Prostate gland (tissue), 2 donors: Measurements from ENCODE around the gene RETREG3.

Experiments used
- POLR2A ChIP-seq: fragments of 450-650 bp; IDR thresholded peaks from one replicate; pipeline ENCODE4 v1.6.1; 2016; ENCODE audit warnings: antibody characterized with exemption, mild to moderate bottlenecking
- POLR2AphosphoS5 ChIP-seq: sonication (generic); formaldehyde crosslinking; IDR thresholded peaks from one replicate; pipeline ENCODE4 v1.6.1; 2017; ENCODE audit warnings: antibody characterized with exemption
- TF ChIP-seq, protein P1 (sequence below), 4 experiments: fragments of 200-600 bp in 2 of 4; fragments of 450-650 bp in 2 of 4; sonication (generic) in 2 of 4; IDR thresholded peaks; 1 replicate in 3 of 4; 2 replicates in 1 of 4; pipeline ENCODE4 v1.5.1; 2016 to 2019; ENCODE audit warnings: antibody characterized with exemption in 4 of 4, mild to moderate bottlenecking in 2 of 4, moderate library complexity in 2 of 4

DNA sequence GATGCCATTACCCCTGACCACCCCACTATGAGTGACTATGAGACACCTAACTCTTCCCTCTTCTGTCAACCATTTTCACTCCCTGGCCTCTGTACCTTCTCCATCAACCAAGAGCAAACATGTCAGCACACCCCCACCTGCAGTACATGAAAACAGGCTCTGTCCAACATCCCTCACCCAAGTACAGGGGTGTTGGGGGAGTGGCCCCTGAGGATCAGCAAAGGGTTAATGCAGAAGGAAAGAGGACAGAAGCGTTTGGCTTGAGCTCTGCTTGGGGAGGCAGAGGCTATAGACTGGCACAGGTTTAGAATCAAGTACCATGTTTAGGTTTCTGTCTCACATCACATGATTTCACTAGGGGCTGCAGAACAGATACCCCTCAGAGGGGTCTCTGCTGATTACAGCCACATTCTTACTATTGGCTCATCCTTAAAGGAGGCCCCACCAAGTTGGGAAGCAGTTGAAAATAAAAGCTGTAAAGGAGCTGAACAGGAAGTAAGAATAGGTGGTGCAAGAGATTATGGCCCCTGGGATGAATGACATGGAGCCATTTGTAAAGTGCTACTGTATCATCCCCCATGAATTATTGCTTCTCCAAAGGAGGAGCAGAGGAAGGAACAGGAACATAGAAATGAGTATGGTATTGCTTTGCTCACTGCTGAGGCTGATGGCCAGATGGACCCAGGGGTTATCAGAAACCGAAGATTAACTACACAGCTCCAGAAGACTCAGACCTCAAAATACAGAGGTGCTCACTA lies 29.2 kb downstream of the RETREG3 start:
- TF ChIP-seq, protein P1, sequence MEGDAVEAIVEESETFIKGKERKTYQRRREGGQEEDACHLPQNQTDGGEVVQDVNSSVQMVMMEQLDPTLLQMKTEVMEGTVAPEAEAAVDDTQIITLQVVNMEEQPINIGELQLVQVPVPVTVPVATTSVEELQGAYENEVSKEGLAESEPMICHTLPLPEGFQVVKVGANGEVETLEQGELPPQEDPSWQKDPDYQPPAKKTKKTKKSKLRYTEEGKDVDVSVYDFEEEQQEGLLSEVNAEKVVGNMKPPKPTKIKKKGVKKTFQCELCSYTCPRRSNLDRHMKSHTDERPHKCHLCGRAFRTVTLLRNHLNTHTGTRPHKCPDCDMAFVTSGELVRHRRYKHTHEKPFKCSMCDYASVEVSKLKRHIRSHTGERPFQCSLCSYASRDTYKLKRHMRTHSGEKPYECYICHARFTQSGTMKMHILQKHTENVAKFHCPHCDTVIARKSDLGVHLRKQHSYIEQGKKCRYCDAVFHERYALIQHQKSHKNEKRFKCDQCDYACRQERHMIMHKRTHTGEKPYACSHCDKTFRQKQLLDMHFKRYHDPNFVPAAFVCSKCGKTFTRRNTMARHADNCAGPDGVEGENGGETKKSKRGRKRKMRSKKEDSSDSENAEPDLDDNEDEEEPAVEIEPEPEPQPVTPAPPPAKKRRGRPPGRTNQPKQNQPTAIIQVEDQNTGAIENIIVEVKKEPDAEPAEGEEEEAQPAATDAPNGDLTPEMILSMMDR (IDR thresholded peaks at IDR 0.05): no peak
- no peak for TF ChIP-seq POLR2AphosphoS5
- no peak for TF ChIP-seq POLR2A
